Smooth muscle cell of the brain vasculature (primary cell): ENCODE measurements around the gene NEGR1.

Experiments used
- DNase-seq: peaks from one replicate; pipeline ENCODE4 v3.0.0-alpha.2; 2012; ENCODE audit warnings: low read depth, low spot score

The NEGR1 gene

DNA sequence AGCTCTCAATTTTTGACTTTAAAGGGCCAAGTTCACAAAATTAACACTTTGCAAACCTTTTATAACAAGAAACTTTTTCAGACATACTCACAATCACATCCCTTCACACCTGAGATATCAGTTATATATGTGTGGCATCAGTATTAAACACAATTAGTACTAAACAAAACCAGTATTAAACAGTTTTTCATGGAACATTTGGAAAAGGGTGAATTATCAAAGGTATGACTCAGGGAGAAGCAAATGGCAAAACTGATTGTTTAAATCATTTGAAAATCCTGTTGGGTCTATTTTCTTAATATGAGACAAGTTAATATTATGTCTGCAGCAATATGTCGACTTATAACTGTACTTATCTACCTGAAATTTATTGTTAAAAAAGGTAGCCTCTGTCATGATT, 587.3 kb downstream of the NEGR1 start:
- DNase-seq = no peak

GRCh38 chr1:71693581-71693980, 588.8 kb downstream of the NEGR1 start:
- DNase-seq = no peak

DNA sequence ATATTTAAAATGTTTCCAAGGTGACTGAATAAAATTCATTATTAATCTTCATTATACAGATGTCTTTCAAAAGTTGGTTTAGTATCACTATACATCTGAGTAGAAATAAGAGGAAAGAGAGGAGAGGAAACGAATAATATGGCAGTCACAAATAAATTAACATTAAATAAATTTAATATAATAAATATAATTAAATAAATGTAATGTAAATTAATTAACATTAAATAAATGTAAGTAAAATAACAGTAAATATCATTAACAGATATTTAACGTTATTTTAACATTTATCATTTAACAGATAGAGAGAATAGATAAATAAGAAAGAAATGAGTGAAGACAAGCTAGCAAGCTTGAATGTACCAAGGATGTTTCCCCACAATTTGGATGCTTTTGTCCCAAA, 592.7 kb downstream of the NEGR1 start:
- no peak for DNase-seq

GRCh38 chr1:71687376-71687775, 595.0 kb downstream of the NEGR1 start:
- no peak for DNase-seq

DNA sequence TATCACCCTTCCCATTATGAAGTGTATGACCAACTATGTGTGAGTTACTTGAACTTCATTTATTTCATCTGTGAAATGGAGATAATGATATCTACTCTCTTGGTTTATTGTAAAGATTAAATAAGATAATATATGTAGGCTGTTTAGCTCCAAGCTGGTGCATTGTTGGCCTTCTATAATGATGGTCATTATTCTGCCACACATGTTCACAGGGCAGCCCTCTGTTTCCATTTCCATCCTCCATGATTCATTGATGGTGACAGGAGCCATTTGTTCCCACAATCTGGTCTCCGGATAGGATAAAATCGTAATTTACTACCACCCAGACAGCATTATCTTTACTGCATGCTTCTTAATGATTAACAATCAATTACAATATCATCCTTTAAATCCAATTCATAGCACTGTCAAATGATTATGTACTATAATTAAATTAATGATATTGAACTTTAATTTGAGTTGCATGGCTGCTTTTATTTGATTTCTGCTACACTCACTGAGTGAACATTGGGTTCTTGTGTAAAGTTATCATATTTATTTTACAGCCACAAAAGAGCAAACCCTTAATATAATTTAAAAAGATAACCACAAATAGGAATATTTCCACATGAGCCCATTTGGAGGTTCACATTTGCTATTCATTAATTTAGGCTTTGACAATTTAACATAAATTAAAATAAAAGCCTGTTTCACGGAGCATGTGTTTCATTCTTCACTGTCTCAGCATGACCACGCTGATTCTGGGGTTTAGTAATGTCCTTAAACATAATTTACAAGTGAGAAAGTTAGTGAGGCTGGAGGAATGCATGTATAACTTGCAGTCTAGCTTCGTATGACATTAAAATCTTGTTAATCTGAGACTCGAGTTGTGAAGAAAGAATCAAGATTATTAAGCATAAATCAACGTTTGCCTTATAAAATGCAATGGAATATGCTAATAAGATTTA, 605.1 kb downstream of the NEGR1 start:
- no peak for DNase-seq

DNA sequence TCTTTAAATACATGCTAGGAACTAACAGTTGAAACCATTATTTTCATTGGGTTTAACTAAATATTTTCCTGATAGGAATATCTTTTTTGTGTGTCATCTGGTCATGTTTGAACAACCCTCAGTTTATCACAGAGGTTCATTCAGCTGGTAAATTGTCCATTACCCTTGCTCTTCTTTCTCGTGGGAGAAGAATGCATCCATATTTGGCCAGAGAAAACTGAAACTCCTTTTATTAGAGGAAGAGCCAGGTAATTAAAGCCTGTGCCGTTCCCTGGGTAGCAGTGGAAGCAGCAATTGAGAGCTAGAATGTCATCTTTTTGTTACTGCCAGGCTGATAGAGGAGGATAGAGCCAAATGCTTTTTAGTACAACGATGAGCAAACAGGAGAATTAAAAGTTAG, 614.3 kb downstream of the NEGR1 start:
- no peak for DNase-seq

DNA sequence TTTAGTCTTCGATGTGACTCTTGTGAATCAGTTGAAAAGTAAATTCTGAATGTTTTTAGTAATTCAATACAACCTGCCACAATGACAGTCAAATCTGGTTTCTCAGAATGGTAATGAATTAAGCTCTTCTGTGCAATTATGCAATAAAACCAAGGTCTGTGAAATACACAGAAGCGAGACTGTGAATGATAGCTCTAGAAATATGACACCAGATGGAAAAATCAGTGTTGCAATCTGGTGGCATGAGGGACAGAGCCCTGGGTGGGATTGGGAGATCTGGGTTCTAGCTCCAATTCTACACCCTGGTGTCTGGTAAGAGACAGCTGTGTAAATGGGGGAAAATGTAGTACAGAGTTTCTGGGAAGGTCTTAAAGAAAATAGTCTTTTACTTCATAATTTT, 615.1 kb downstream of the NEGR1 start:
- DNase-seq = no peak

DNA sequence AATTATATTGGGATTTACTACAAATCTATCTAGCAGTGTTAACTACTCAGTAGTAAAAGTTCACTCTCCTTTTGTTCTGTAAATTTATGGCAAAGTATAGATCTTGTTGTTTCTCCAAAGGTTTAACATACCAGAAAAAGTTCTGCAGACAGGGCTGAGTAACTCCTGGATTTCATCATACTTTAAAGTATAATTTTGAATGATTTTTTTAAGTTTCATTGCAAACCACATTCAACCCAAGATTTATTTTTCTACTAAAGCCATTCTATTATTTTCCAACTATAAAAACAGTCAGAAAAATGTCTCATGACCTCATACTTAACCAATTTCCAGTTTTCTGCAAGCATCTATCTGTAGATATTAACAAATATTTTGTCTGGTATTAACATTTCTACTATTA, 615.7 kb downstream of the NEGR1 start:
- DNase-seq = no peak

DNA sequence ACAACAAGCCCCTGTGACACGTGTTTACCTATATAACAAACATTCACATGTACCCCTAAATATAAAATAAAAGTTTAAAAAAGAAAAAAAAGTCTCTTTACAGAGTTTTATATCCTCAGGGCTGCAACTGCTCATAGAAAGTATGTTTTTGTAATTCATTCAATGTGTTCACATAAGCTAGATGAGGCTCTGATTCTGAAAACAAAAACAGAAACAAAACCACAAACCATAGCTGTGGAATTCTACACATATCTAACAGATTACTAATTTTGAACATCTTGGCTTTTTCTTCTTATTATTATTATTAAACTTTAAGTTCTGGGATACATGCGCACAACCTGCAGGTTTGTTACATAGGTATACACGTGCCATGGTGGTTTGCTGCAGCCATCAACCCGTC, 621.9 kb downstream of the NEGR1 start:
- DNase-seq = no peak

DNA sequence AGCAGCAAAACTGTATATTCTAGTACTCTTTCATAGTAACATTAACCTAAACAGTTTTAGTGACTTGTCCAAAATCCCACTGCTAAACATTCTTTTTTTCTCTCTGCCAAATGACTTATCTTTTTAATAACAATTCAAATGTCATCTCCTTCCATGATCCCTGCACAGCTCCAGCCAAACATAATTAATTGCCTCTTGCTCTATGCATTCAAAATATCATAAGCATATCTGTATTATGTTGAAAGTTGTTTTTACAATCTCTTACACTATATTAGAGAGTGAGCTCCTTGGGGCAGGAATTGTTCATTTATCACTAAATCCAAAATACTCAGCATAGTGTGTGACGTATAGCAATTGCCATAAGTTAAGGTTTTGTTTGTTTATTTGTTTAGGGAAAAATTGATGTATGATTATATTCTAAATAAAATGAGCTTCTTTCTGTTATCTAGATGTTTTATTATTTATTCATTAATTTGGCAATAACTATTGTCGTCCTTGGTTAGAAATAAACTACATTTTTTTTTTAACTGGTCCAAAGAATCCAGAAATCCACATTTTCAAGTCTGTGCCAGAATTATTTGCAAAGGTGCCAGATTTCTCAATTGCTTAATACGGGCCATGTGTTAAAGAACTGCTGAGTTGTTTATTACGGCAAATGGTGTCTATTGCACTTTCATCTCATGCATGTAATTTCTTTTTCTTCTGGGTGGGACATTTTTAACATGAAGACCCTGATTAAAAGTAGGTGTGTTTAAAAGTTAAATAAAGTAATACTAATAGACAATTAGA, 624.3 kb downstream of the NEGR1 start:
- no peak for DNase-seq

- no peak for DNase-seq
Measured at GRCh38 chr1:71656902-71657301, 625.4 kb downstream of the NEGR1 start.

- DNase-seq = no peak
Measured at GRCh38 chr1:71655604-71656003, 626.7 kb downstream of the NEGR1 start.

- no peak for DNase-seq
Measured at GRCh38 chr1:71653952-71654351, 628.4 kb downstream of the NEGR1 start.

DNA sequence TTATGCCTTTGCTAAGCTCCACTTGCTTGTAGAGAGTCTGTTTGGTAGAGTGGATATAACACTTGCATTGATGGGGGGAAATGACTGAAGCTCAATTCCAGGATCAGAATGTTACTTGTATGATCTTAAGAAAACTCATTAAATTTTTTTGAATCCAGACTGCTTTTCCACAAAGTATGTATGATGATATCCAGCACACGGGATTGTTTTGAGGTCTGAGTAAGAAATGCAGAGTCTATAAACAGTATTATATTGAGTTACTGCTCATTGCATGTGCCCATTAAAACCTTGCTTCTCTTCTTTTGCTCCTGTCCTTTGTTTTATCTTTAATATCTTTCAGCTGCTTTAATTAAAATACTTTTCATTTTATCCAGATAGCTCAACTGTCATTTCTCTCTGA, 631.1 kb downstream of the NEGR1 start:
- DNase-seq = no peak

DNA sequence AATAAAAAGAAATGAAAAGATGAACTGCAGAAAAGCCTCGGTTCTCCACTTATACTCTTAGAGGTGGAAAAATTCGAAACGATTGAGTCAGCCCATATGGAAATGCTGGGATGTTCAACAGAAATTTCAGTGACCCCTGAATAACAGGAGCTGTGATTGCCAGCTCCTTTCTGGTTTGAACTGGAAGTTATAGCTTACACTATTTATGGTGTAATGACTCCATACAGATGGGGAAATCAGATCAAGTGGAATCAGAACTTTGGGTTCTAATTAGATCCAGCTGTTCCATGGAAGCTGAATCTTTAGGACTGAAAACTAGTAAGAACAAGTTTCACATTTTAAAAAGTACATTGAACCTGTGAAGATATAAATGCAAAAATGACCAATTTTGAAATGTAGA, 632.2 kb downstream of the NEGR1 start:
- no peak for DNase-seq

DNA sequence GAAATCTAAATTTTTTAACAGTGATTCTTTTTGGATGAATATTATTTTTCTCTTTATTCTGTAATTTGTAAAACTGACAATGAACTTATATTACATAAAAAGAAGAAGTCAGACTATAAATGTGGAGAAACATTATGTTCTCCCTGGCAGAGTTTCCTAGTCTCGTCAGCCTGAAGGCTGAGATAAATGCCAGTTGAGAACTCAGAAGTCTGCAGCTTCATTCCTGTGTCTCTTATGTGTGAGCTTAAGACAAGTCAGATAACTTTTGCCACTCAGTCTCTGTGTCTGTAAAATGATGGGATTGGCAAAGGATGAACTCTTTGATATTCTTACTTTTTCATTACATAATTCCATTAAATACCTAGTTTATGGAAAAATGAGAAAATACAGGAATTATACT, 632.7 kb downstream of the NEGR1 start:
- no peak for DNase-seq

DNA sequence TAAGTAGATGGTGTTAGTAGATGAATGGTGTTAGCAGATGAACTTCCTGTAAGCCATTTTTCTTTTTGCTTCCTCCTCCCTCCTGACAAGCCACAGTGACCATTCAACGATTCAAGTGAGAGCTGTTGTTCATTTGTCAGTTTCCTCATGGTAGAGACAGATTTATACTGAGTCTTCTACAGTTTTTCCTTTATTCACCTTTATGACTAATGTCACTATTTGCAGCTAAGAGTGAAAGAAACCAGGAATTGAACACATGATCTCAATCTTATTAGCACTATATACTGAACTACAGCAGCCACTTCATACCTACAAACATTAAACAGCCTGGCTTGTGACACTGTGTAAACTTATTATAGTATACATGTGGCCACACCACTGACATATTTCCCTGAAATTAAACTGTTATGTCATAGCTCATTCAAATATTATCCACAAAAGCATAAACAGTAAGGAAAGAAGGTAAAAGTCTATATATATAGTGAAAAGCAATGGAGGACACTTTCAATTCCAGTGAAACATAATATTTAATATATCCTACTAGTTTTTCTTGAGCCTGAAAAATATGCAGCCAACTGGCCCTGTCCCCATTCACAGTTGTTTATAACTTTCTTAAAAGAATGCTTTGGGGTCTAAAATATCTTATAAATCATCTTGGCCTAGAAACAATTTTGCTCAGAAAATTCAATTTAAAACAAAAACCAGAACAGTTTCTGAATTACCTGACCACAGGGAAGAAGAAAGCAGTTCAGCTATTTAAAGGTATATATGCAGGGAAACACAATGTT, 634.6 kb downstream of the NEGR1 start:
- no peak for DNase-seq

GRCh38 chr1:71645015-71645414, 637.3 kb downstream of the NEGR1 start:
- no peak for DNase-seq

DNA sequence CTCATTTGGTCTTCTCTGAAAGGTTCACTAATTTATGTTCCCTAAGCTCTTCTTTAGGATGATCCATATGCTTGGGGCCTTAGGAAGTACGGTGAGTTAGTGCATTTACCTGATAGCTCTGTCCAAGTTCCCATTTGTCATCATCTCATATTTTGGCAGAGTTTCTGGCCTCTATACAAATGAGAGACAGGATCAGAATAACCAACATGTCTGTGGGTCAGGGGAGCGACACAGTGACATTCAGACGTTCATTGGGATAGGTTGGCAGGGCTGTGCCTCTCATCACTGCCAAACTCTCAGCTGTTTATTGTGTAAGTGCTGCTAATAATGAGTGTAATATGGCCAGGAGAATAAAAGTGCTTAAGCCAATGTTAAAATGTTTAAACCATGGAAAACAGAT, 640.4 kb downstream of the NEGR1 start:
- no peak for DNase-seq

- DNase-seq = no peak
Measured at GRCh38 chr1:71640998-71641397, 641.3 kb downstream of the NEGR1 start.

DNA sequence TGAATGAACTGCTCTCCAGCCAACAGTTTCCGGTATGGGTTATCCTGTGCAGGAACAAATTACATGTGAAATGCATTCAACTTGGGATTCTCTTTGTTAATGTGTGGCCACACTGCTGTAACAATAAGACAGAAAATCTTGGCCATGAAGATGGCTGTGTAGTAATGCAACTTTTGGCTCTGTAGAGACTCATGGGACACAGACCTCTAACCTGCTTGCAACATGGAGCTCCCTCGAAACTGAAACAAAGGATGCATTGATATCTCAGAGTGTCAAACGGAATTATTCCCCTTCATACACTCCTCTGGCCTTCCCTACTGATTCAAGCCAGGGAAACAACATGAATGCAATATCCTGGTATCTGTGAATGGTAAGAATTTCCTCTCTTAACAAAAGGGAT, 642.2 kb downstream of the NEGR1 start:
- DNase-seq = no peak
